ENCODE data around the gene EDARADD.
A peak's percentile ranks its signal among the peaks of the same experiment; 100 is the strongest.

The EDARADD gene

GRCh38 chr1:236426215-236426614 is 32.1 kb downstream of the EDARADD start:
- Histone ChIP-seq H3K27ac (no peak overlapping the region), H3K36me3 (no peaks in the 10 kb centered on the region), H3K4me2 (peak overlapping the region; percentile 85), H3K9ac (no peak overlapping the region), H4K20me1 (no peaks in the 10 kb centered on the region), H3K4me1 (peaks cover 33% of the 10 kb centered on the region), H3K27me3 (no peaks in the 10 kb centered on the region), H3K9me3 (peaks cover 12% of the 10 kb centered on the region), H3K4me3 (no peak overlapping the region)
- no peak for TF ChIP-seq Cebpa-rat (IDR thresholded peaks at IDR 0.05)

- Histone ChIP-seq H3K4me2 (no peak overlapping the region), H3K27me3 (no peaks in the 10 kb centered on the region), H3K9ac (no peak overlapping the region)
Observed at GRCh38 chr1:236429715-236430274, 35.7 kb downstream of the EDARADD start.

GRCh38 chr1:236433819-236434315 is 39.8 kb downstream of the EDARADD start:
- TF ChIP-seq Cebpa-rat (IDR thresholded peaks at IDR 0.05) = no peak
- Histone ChIP-seq H3K9me3 (peaks cover 3% of the 10 kb centered on the region), H3K4me3 (no peak overlapping the region), H3K4me2 (no peak overlapping the region), H3K4me1 (no peaks in the 10 kb centered on the region), H3K36me3 (no peaks in the 10 kb centered on the region), H3K27ac (no peak overlapping the region), H3K27me3 (no peaks in the 10 kb centered on the region), H4K20me1 (no peaks in the 10 kb centered on the region), H3K9ac (no peak overlapping the region)

More at GRCh38 chr1:236429715-236430274, 35.7 kb downstream of the EDARADD start:
- no peaks in the 10 kb centered on the region for H3K36me3 ChIP-seq
- H3K9me3 ChIP-seq = peaks cover 12% of the 10 kb centered on the region
- no peaks in the 10 kb centered on the region for H4K20me1 ChIP-seq
- peaks cover 16% of the 10 kb centered on the region for H3K4me1 ChIP-seq
- H3K4me3 ChIP-seq = no peak overlapping the region
- no peak overlapping the region for H3K27ac ChIP-seq
- no peak for TF ChIP-seq Cebpa-rat (IDR thresholded peaks at IDR 0.05)

- Histone ChIP-seq H3K36me3 (no peaks in the 10 kb centered on the region), H3K4me1 (no peaks in the 10 kb centered on the region), H3K4me2 (no peak overlapping the region), H3K9ac (no peak overlapping the region), H3K27ac (no peak overlapping the region), H3K27me3 (no peaks in the 10 kb centered on the region), H3K9me3 (peaks cover 12% of the 10 kb centered on the region; the same call in 1 of the 2 replicates), H3K4me3 (no peak overlapping the region), H4K20me1 (no peaks in the 10 kb centered on the region)
- no peak for TF ChIP-seq Cebpa-rat (IDR thresholded peaks at IDR 0.05)
Observed at GRCh38 chr1:236438614-236439013, 44.5 kb downstream of the EDARADD start.

- Histone ChIP-seq H3K27ac (no peak overlapping the region), H3K36me3 (no peaks in the 10 kb centered on the region), H3K4me1 (no peaks in the 10 kb centered on the region), H4K20me1 (no peaks in the 10 kb centered on the region), H3K9me3 (peaks cover 23% of the 10 kb centered on the region), H3K4me2 (no peak overlapping the region), H3K4me3 (no peak overlapping the region), H3K9ac (no peak overlapping the region), H3K27me3 (no peaks in the 10 kb centered on the region)
- no peak for TF ChIP-seq Cebpa-rat (IDR thresholded peaks at IDR 0.05)
Observed at GRCh38 chr1:236440373-236440772, 46.3 kb downstream of the EDARADD start.

GRCh38 chr1:236450779-236451178 is 56.7 kb downstream of the EDARADD start:
- Histone ChIP-seq H3K27me3 (no peaks in the 10 kb centered on the region; the same call in 1 of the 2 replicates), H3K4me1 (no peaks in the 10 kb centered on the region), H3K9ac (no peak overlapping the region), H3K4me3 (no peak overlapping the region), H3K4me2 (no peak overlapping the region), H3K36me3 (no peaks in the 10 kb centered on the region), H4K20me1 (no peaks in the 10 kb centered on the region), H3K27ac (no peak overlapping the region), H3K9me3 (0 out of 2 replicates have a peak, but pooled peaks cover under 1% of the 10 kb centered on the region)
- TF ChIP-seq Cebpa-rat (IDR thresholded peaks at IDR 0.05) = no peak

GRCh38 chr1:236451796-236452373 is 57.8 kb downstream of the EDARADD start:
- H3K36me3 ChIP-seq = no peaks in the 10 kb centered on the region
- no peak for TF ChIP-seq Cebpa-rat (IDR thresholded peaks at IDR 0.05)
- no peaks in the 10 kb centered on the region for H3K9me3 ChIP-seq
- H3K4me3 ChIP-seq = no peak overlapping the region
- H3K9ac ChIP-seq = no peak overlapping the region
- no peaks in the 10 kb centered on the region; the same call in 1 of the 2 replicates for H3K27me3 ChIP-seq
- H4K20me1 ChIP-seq = no peaks in the 10 kb centered on the region
- H3K27ac ChIP-seq = no peak overlapping the region
- H3K4me2 ChIP-seq = no peak overlapping the region
- H3K4me1 ChIP-seq = no peaks in the 10 kb centered on the region

- TF ChIP-seq Cebpa-rat (IDR thresholded peaks at IDR 0.05) = no peak
- no peaks in the 10 kb centered on the region for H3K36me3 ChIP-seq
- H3K27me3 ChIP-seq = no peaks in the 10 kb centered on the region; the same call in 1 of the 2 replicates
- no peak overlapping the region for H3K4me2 ChIP-seq
- H4K20me1 ChIP-seq = no peaks in the 10 kb centered on the region
- no peak overlapping the region for H3K9ac ChIP-seq
- no peak overlapping the region for H3K27ac ChIP-seq
- no peaks in the 10 kb centered on the region for H3K9me3 ChIP-seq
- no peaks in the 10 kb centered on the region for H3K4me1 ChIP-seq
- H3K4me3 ChIP-seq = no peak overlapping the region
Observed at GRCh38 chr1:236455243-236455642, 61.2 kb downstream of the EDARADD start.

- H3K4me1 ChIP-seq = no peaks in the 10 kb centered on the region
- no peaks in the 10 kb centered on the region for H3K36me3 ChIP-seq
- H3K9me3 ChIP-seq = no peaks in the 10 kb centered on the region
- H3K27me3 ChIP-seq = no peaks in the 10 kb centered on the region
- H3K4me2 ChIP-seq = no peak overlapping the region
- no peak for TF ChIP-seq Cebpa-rat (IDR thresholded peaks at IDR 0.05)
- no peak overlapping the region for H3K4me3 ChIP-seq
- no peak overlapping the region for H3K27ac ChIP-seq
- no peaks in the 10 kb centered on the region for H4K20me1 ChIP-seq
- H3K9ac ChIP-seq = no peak overlapping the region
Observed at GRCh38 chr1:236457775-236458174, 63.7 kb downstream of the EDARADD start.

GRCh38 chr1:236458996-236459395 is 64.9 kb downstream of the EDARADD start:
- Histone ChIP-seq H3K9me3 (no peaks in the 10 kb centered on the region), H3K4me3 (no peak overlapping the region), H3K27ac (no peak overlapping the region), H3K27me3 (no peaks in the 10 kb centered on the region), H3K36me3 (no peaks in the 10 kb centered on the region), H3K9ac (no peak overlapping the region), H3K4me1 (no peaks in the 10 kb centered on the region), H3K4me2 (no peak overlapping the region), H4K20me1 (no peaks in the 10 kb centered on the region)
- no peak for TF ChIP-seq Cebpa-rat (IDR thresholded peaks at IDR 0.05)
